ENCODE data around the gene SULF2.
A peak's percentile ranks its signal among the peaks of the same experiment; 100 is the strongest.

SULF2 gene

GRCh38 chr20:47785854-47786764 lies 828 bp upstream of the SULF2 start:
- no peak for TF ChIP-seq ZFX (IDR thresholded peaks at IDR 0.05)
- TF ChIP-seq, protein P1, sequence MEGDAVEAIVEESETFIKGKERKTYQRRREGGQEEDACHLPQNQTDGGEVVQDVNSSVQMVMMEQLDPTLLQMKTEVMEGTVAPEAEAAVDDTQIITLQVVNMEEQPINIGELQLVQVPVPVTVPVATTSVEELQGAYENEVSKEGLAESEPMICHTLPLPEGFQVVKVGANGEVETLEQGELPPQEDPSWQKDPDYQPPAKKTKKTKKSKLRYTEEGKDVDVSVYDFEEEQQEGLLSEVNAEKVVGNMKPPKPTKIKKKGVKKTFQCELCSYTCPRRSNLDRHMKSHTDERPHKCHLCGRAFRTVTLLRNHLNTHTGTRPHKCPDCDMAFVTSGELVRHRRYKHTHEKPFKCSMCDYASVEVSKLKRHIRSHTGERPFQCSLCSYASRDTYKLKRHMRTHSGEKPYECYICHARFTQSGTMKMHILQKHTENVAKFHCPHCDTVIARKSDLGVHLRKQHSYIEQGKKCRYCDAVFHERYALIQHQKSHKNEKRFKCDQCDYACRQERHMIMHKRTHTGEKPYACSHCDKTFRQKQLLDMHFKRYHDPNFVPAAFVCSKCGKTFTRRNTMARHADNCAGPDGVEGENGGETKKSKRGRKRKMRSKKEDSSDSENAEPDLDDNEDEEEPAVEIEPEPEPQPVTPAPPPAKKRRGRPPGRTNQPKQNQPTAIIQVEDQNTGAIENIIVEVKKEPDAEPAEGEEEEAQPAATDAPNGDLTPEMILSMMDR (conservative IDR thresholded peaks at IDR 0.05) = peak; percentile 78
- H3K27ac ChIP-seq = no peak overlapping the region

DNA sequence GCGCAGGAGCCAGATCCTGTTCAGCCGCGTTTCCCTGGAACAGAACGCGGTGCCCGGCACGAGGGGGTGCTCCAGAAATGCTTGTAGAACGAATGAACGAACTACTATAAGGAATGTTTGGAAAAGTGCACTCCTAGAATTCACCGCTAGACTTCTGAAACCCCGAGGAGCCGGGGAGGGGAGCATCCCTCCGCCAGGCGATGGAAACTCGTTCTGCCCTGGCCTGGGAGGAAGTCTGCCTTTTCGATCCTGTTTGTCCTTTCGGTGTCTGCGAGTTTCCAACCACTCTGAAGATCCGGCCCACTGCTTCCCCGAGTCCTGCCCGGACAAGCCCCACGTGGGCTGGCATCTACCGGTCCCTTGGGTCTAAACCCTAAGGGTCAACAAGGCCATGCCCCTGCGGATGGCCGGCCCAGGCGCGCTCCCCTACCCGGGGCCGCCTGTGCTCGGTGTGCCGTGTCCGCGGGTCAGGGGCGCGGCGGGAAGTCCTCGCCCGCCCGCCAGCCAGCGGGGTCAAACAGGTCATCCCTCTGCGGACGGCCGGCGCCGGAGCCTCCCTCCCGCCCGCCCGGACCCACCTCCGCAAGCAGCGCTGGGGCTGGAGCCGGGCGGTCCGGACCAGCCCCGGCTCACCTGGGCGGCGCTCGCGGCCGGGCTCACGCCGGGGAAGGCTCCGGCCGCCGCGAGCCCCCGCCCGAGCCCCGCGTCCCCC lies 526 bp downstream of the SULF2 start:
- H3K27ac ChIP-seq = no peak overlapping the region

GRCh38 chr20:47783828-47784598 lies 1.3 kb downstream of the SULF2 start:
- H3K27ac ChIP-seq = no peak overlapping the region
- TF ChIP-seq, protein P1 (conservative IDR thresholded peaks at IDR 0.05) = no peak
- no peak for TF ChIP-seq ZFX (IDR thresholded peaks at IDR 0.05)

More for the DNA sequence above, 526 bp downstream of the SULF2 start:
- no peak for TF ChIP-seq ZFX (IDR thresholded peaks at IDR 0.05)
- TF ChIP-seq, protein P1 (conservative IDR thresholded peaks at IDR 0.05) = no peak; the same call in 1 of the 2 replicates

DNA sequence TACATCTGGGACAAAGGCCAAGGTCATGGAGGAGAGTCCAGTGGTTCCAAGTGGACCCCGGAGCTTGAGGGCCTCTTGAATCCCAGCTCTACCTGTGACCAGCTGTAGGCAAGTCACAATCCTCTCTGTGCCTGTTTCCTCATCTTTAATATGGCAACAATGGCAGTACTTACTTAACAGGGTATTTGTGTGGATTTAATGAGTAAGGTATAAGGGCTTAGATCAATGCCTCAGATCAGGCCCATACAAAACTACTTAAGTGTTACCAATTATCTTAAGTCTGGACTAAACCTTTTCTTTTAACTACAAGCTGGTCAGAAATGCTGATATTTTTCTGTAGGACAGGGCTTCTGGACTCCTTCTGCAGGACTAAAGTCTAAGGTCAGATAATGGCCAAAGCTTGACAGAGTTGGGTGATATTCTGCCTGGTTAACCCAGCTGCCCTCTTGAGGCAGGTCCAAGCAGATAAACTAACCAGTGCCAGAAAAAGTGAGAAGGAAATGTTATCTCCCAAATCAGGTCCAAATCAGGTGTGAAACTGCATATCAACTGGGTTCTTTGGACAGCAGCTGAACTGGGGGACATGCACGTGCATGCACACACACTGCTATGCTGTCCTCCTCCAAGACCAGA lies 2.2 kb downstream of the SULF2 start:
- TF ChIP-seq, protein P1 (conservative IDR thresholded peaks at IDR 0.05) = no peak
- no peak for TF ChIP-seq ZFX (IDR thresholded peaks at IDR 0.05)
- H3K27ac ChIP-seq = no peak overlapping the region

DNA sequence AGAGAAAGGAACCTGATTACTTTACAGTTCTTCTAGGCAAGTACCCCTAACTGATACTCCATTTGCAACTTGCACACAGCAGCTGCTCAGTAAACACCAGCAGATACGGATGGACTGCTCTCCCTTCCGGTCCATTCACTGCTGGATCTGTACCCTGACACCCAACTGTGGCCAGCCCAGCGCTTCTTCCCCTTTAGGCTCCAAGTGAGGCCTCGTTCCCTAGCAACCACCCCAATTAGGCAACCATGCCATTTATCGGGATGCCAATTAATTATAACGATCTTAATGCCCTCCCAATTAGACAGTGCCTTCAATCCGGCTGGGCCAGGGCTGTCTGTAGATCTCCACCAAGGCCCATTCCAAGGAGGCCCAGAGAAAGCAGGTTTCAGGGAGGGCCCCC lies 3.2 kb downstream of the SULF2 start:
- TF ChIP-seq, protein P1 (conservative IDR thresholded peaks at IDR 0.05) = no peak
- no peak for TF ChIP-seq ZFX (IDR thresholded peaks at IDR 0.05)
- no peak overlapping the region for H3K27ac ChIP-seq

- no peak overlapping the region for H3K27ac ChIP-seq
- TF ChIP-seq, protein P1 (conservative IDR thresholded peaks at IDR 0.05) = no peak
Measured at GRCh38 chr20:47781632-47782031, 3.6 kb downstream of the SULF2 start.
